HG03520 (cell line): ENCODE measurements around the gene OSTN.
A peak's percentile ranks its signal among the peaks of the same experiment; 100 is the strongest.

Source experiments
- ATAC-seq: cut with Tn5 transposase; IDR thresholded peaks from one replicate; pipeline ENCODE4 v1.9.1; 2021; ENCODE audit warnings: mild to moderate bottlenecking, moderate library complexity; ENCODE audit not compliant: unreplicated experiment

OSTN gene

DNA sequence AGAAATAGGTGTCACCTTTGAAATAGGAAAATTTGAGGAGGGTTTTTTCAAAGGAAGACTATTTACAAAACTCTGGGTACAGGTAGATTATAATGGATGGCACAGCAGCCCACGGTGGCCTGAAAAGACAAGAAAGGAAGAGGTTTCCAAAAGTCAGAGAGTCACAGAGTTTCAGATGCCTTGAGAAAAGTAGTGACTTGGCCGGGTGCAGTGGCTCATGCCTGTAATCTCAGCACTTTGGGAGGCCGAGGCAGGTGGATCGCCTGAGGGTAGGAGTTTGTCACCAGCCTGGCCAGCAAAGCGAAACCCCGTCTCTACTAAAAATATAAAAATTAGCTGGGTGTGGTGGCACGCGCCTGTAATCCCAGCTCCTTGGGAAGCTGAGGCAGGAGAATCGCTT lies 35.2 kb downstream of the OSTN start:
- ATAC-seq, result no peak

DNA sequence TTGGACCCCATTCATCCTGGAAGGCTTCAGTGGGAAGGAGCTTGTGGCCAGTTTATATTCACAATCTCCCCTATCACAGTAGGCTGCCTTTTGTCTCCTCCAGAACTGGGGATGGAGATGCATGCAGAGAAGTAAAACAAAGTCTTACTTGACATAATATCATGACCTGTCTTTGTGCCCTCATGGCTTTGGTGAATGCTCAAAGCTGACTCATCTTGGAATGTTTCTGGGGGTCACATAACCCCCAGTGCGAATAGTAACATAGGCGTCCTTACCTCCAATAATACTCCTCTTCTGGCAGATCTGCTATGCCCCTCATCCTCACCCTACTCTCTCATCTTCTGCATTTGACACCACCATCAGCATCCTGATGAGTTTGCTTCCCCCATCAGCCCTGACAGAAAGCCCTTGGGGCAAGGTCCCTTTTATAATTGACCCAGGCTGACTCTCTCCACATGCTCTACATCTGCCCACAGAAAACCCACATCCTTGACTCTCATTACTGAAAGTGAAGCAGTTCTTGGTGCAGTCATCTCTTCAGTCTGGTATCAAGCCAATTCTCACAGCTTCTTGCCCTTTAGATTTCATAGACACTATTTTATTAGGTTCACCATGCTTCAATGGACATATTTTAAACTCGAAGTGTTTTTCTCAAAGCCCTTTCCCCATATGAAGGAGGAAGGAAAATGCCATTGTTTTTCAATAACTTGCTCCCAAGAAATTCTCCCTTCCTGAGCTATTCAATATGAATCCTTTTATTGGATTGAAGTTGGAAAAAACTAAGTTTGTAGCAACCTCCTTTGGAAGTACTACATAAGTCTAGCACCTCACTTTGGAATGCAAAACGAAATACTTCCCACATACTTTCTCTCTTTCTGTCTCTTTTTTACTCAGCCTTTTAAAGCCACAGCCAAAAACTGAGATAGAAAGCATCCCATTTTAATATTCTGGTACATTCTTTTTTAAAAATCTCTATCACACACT lies 36.6 kb downstream of the OSTN start:
- peak; percentile 100 for ATAC-seq

DNA sequence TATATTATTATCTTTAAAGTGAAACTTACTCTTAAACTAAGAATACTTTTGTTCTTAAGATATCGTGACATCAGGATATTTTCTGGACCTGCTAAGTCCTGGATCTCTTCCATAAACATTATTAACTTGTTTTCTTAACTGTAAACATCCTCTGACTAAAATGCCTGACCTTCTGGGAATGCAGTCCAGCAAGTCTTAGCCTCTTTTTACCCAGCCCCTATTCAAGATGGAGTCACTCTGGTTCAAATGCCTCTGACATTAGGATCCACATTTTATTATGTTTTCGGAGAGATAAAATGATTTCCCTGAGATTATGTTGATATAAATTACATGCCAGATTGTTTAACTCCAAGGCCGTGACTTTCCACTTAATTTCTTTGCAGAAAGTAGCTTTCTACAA lies 37.6 kb downstream of the OSTN start:
- ATAC-seq, result no peak

DNA sequence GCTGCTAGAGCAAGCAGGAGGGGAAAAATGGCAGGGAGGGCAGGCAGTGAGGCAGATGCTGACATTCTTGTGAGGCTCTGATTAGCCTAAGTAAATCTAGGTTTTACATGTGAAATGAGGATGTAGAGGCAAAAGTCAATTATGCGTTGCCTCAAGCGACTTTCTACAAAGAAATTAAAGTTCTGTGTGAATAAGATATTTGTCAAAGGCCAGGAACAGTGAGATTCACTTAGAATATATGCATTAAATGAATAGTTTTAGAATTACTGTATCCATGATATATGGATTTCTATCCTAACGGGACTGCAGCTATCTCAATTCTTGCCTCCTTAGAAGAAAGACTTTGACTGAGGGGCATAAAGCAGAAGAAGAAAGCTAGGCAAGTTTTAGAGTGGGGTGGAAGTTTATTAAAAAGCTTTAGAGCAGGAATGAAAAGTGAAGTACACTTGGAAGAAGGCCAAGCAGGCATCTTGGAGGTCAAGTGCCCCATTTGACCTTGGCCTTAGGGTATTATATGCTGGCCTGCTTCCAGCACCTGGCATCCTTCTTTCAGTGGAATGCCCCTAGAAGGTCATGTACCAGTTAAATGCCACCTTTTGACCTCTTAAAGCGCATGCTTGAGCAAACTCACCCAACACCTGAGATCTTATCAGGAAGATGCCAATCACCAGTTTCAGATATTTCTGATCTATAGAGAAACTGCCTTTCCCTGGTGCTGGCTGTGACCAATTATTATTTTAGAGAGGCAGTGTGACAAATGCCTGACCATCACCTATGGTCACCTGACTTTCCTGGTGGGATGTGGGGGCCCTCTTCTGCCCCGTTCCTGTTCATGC lies 38.2 kb downstream of the OSTN start:
- no peak for ATAC-seq

DNA sequence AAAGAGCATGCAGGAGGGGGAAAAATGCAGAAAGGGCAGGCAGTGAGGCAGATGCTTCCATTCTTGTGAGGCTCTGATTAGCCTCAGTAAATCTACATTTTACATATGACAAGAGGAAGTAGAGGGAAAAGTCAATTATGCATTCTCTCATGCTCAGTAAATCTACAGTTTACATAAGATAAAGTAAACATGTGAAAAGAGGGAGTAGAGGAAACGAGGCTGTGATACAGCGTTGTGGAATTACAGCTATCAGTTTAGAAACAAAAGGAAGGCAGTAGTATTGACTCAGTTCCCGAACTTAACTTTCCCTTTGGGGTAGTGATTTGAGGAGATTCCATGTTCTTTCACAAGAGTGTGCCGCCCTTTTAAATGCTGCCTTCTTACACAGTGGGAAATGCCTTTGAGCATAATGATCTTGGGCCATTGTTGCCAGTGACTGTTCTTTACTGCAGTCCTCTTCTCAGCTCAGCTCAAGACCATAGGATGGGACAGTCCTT lies 39.3 kb downstream of the OSTN start:
- no peak for ATAC-seq

DNA sequence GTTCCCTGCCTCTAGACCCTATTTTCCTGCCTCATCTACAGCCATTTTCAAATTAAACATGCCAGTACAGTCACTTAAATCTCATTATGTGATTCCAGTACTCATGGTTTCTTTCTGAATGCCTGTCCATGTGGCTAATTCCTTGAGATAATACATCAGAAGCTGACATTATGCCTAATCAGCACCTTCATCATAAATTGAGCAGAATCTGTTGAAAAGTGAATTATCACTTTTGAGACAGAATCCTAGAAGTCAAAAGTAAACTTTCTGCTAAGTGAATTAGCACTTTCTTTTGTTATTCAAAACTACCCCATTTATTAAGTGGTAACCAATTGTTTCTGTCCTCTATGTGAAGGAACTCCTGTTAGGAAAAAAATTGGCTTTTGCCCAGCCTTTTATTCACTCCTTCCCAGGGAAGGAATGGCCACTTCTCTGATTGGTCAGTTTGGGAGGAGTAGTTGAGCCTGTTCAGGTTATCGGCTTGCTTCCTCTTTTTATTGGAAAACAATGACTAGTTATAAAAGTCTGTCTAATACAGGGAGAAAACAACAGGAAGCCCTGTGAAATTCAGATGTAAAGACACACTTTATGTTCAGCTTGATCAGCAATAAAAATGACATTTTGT lies 40.5 kb downstream of the OSTN start:
- ATAC-seq, result no peak

DNA sequence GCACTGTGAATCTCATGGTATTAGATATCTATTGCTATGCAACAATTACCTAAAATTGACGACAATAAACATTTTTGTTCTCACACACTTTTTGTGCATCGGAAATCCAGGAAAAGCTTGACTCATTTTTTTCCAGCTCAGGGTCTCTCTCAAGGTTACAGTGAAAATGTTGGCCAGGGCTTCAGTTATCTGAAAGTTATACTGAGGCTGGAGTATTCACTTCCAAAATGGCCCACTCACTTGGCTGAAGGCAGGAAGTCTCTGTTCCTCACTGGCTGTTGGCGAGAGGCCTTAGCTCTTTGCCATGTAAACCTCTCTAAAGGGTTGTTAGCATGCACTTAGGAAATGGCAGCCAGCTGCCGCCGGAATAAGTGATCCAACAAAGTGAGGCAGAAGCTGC lies 41.4 kb downstream of the OSTN start:
- no peak for ATAC-seq

DNA sequence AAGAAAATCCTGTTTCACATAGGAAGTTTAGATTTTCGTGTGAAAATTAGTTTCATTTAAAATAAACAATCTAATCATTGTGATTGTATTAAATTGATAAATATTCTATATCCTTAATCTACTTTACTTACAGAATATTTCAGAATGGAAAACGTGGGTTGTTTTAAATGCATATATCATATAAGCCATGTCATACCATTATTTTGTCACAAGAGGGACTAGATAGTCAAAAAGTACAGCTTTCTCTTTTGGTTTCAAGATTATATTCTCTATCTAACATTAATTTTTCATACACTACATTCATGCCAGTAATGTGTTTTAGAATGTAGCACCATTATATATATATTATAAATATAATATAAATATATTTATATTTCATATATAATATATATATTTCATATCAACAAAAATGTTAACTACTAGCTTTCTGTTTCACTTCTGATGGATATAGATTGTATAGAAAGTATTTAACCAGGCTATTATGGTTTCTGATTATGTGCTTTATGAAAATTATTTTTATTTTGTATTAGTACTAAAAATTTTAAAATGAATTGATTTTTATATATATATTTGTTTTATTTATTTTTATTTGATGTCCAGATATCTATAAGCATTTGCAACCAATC lies 45.3 kb downstream of the OSTN start:
- ATAC-seq, result peak; percentile 39

DNA sequence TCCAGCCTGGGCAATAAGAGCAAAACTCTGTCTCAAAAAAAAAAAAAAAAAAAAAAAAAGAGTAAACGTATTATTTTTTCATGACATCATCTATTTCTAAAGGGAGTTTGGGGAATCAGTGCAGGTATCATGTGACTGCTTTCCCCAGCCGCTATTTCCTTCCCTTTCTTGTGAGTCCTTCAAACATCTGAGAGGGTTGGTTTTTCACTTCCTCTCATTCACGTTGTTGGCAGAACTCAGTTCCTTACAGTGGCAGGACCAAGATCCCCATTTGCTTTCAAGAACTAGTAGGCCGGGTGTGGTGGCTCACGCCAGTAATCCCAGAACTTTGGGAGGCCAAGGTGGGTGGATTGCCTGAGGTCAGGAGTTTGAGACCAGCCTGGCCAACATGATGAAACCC lies 47.0 kb downstream of the OSTN start:
- ATAC-seq, result peak; percentile 66

DNA sequence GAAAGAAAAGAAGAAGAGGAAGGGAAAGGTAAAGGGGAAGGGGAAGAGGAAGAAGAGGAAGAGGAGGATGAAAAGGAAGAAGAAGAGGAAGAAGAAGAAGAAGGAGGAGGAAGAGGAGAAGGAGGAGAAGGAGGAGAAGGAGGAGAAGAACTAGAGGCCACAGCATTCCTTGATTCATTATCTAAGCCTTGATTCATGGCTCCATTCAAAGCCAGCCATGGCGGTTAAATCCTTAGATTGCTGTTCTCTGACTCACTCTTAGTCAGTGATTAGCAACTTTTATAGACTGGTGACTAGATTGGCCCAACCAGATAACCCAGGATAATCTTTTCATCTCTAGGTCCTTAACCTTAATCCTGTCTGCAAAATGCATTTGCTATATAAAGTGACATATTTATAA lies 47.6 kb downstream of the OSTN start:
- ATAC-seq, result no peak

DNA sequence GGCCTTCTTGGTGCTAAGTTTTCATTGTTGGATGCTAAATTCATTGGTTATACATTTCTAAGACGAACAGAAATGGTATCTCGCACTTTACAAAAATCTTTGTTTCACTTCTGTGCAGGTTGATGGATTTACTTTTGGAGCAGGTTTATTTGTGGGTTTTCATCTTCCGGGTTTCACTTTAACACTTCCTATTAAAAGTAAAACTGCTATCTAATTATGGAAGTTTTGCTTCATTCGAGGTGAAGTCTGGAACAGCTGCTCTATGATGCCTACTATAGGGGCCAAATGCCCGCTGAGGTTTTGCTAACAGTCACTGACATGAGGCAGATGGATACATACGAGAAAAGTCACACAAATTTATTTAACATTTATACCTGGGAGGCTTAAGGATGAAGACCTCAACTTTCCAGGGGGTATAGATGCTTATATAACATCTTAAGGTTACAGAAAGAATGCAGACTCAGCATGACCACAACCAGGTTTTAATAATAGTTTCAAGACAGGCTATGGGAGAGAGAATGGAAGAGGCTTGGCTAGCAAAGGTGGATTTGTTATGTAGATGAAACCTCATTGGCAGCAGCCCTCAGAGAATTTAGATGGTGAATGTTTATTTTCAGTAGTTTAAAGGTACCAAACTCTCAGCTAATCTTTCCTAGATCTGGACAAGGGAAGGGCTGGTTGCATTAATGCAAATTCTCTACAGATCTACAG lies 54.2 kb downstream of the OSTN start:
- no peak for ATAC-seq

DNA sequence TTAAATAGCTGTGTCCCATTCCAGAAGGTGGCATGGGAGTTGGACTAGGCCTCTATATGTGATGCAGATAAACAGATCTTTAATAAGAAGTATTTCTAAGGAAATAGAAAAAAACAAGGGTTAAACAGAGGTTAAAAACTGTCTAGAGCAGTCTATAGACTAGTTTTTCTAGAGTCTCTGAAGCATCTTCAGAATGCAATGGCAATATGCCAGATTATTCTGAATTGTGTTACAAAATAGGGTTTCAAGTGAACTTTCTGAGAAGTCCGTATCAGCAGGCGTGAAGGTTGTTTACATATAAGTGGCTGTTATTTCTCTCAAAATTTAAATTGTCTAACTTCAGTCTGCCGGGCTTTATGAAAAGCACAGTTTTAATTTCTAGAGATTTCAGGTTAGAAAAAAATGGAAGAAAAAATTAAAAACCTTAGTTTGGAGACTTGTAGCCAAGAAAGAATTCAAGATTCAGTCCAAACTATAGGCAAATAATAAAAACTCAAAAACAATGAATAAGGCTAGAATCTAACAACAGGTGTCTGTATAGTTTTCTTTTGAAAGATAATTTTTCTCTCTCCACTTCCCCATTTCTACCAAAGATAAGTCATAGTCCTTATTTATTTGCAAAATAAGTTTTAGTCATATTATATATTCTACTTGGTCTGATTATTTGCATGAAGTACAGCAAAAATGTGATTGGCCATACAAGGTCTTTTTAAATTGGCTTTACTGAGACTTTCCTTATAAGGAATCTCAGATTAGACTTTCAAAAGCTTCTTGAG lies 55.2 kb downstream of the OSTN start:
- ATAC-seq, result no peak

DNA sequence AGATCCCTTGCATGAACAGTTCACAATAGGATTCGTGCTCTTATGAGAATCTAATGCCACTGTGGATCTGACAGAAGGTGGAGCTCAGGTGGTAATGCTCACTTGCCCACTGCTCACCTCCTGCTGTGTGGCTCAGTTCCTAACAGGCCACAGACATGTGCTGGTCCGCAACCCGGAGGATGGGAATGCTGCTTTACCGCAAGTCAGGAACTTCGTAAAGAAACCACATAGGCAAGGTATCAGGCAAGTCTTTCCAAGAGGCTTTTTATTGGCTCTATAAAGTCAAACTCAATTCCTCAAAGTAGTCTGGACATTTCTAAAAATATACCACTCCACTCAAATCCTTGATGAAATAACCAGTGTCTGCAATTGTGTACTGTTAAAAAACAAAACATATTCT lies 56.1 kb downstream of the OSTN start:
- no peak for ATAC-seq

DNA sequence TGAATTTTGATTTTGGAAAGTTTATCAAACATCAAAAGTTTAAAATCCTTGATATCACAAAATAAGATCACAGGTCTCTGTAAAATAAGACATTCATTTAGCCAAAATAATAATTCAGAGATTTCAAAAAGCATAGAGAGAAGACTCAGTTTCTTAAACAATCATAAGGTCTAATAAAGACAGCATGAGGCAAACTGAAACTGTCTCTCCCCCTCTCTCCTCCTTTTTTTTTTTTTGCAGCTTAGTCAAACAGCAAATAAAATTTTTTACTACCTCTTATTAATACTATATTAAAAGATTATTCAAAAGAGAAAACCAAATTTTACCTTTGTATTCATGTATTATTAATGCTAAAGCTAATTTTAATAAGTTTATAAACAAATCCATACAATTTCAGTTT lies 57.4 kb downstream of the OSTN start:
- ATAC-seq, result no peak

DNA sequence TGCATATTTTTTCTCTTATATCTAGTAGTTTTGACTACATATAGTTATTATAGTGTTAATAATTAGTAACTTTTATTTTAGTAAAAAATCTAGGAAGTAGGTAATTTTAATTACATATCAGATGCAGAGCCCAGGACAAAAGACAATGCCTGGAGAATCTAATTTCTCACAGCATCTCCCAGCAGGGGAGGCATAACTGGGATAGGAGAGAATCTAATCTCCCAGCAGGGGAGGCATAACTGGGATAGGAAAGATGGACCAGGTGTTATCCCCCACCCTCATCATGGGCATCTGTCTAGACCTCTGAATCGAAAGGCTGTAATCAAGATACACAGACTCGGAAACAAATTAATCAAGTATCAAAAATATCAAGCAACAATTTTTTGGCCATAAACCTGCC lies 58.2 kb downstream of the OSTN start:
- ATAC-seq, result no peak

DNA sequence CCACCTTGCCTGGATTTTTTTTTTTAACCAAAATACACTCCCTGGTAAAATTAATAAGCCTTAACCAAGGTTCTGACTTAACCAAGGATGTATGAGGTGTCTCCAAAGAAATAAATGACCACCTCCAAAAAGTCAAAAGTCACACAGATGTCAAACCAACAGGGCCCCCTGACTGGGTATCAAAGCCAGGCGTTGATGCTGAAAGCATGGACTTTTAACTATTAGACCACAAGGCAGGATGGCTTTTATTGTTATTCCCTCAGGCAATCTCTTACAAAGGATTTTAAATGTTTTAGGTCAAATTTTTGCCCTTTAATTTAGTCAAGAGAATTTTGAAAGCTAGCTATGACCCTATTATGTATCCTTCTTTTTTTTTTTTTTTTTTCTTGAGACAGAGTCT lies 60.4 kb downstream of the OSTN start:
- ATAC-seq, result no peak

DNA sequence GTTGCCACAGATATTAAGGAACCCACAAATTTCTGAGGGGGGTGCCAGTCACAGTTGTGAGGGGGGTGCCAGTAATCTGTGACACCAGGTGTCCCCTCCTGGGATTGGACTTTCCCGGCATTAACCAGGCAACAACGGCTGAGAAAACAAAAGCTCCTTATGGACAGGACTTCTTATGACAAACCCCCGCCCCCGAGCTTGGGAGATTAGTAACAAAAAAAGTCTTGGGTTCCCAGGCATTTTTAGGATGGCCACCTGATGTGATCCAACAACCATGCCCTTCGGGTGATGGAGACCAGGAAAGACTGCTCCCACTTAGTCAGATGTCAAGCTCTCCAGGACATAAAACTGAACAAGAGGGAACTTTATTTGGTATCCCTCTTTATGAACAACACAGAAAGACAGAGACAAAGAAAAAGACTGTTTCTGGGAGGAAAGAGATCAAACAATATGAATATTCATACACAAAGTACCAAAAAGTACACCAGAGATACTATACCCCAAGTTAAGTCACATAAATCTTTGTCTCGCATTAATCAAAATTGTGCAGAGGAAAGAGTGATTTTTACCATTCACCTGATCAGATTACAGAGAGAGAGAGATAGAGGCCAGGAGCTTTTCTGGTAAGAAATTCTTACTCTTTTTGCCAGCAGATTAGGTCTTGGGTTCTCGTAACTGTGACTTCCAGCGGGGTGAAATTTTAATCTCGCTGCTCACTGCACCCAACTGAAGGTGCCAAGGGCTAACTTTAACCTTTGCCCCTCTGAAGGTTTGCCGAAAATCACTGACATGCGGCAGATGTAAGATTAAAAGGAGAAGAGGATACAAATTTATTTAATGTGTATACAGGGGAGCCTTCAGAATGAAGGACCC lies 61.6 kb downstream of the OSTN start:
- ATAC-seq, result no peak

DNA sequence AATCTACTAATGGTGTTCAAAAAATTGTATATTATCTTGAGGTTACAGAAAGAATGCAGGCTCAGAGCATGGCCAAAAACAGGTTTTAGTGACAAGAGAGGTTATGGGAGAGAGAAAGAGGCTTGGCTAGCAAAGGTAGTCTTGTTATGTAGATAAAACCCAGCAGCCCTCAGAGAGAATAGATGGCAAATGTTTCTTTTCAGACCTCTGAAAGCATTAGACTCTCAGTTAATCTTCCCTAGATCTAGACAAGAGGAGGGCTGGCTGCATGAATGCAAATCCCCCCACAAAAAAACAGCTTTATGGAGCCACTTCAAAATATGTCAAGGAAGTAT lies 62.2 kb downstream of the OSTN start:
- ATAC-seq, result no peak

DNA sequence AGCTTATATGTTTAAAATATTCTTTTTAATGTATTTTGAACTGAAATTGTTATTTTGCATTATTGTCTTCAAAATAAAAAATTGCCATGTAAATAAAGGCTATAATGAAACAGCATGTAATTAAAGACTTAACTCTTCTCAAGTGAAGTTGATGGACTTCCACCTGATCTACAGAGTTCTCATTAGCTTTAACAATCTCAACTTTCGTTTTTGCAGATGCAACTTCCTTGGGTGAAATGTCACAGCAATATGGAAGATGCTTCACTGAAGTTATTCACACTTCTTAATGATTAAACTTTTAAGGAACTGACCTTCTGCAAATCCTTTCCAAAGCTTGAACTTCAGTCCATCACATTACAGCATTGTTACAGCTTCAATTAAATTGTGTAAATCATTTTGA lies 63.6 kb downstream of the OSTN start:
- no peak for ATAC-seq
